ENCODE measurements around the gene FOLH1. TPM values are rescaled to one million over a fixed set of nuclear protein-coding genes. Genes with fewer than 3 reads are reported as not detected.
"Not testable (repeated sequence)": the region's sequence is repeated elsewhere in the genome, so short reads cannot be mapped to it uniquely, and the experiment has no call there.

Gene FOLH1
- total RNA-seq (ENCODE audit: unreplicated experiment), result 2.8 TPM
- long read RNA-seq, partial matches to known transcripts, result 0 of 1 reads
- long read RNA-seq, other reads (novel, unspliced or antisense), result 0 of 1 reads

- TF ChIP-seq CTCF (IDR thresholded peaks at IDR 0.05; ENCODE audit: unreplicated experiment), result no peak
- H3K36me3 Mint-ChIP-seq (ENCODE audit: low read depth, unreplicated experiment), result no peaks in the 10 kb centered on the region
- DNase-seq (ENCODE audit: low spot score), result peak; percentile 36
- H3K27ac Mint-ChIP-seq (ENCODE audit: unreplicated experiment), result no peak within 1 kb of the TSS
- no peaks in the 10 kb centered on the region for H3K9me3 Mint-ChIP-seq (ENCODE audit: unreplicated experiment)
- H3K4me3 Mint-ChIP-seq (ENCODE audit: unreplicated experiment), result peak within 1 kb of the TSS; percentile 91
- H3K4me1 Mint-ChIP-seq (ENCODE audit: unreplicated experiment), result no peaks in the 10 kb centered on the region
- no peaks in the 10 kb centered on the region for H3K27me3 Mint-ChIP-seq (ENCODE audit: unreplicated experiment)
Measured at GRCh38 chr11:49208006-49208721, at the start of gene FOLH1. Gene FOLH1, minus strand, starts transcription at chr11:49208602. Its CDS starts 193 bp downstream, at chr11:49208409.

- DNase-seq (ENCODE audit: low spot score); H3K4me3 Mint-ChIP-seq (ENCODE audit: unreplicated experiment); H3K36me3 Mint-ChIP-seq (ENCODE audit: low read depth, unreplicated experiment); H3K9me3 Mint-ChIP-seq (ENCODE audit: unreplicated experiment); H3K27ac Mint-ChIP-seq (ENCODE audit: unreplicated experiment); H3K4me1 Mint-ChIP-seq (ENCODE audit: unreplicated experiment); H3K27me3 Mint-ChIP-seq (ENCODE audit: unreplicated experiment): not testable (repeated sequence)
Measured at GRCh38 chr11:49255148-49255547, 46.7 kb upstream of the FOLH1 start.

- H3K27ac Mint-ChIP-seq (ENCODE audit: unreplicated experiment); H3K4me3 Mint-ChIP-seq (ENCODE audit: unreplicated experiment); H3K9me3 Mint-ChIP-seq (ENCODE audit: unreplicated experiment); DNase-seq (ENCODE audit: low spot score); H3K4me1 Mint-ChIP-seq (ENCODE audit: unreplicated experiment); H3K36me3 Mint-ChIP-seq (ENCODE audit: low read depth, unreplicated experiment); H3K27me3 Mint-ChIP-seq (ENCODE audit: unreplicated experiment): not testable (repeated sequence)
Measured at GRCh38 chr11:49251212-49251611, 42.8 kb upstream of the FOLH1 start.

- H3K36me3 Mint-ChIP-seq (ENCODE audit: low read depth, unreplicated experiment); DNase-seq (ENCODE audit: low spot score); H3K27ac Mint-ChIP-seq (ENCODE audit: unreplicated experiment); H3K27me3 Mint-ChIP-seq (ENCODE audit: unreplicated experiment); H3K4me3 Mint-ChIP-seq (ENCODE audit: unreplicated experiment); H3K9me3 Mint-ChIP-seq (ENCODE audit: unreplicated experiment); H3K4me1 Mint-ChIP-seq (ENCODE audit: unreplicated experiment): not testable (repeated sequence)
Measured at GRCh38 chr11:49250398-49251115, 42.2 kb upstream of the FOLH1 start.

GRCh38 chr11:49249363-49249762 lies 41.0 kb upstream of the FOLH1 start:
- not testable (repeated sequence) for H3K4me3 Mint-ChIP-seq (ENCODE audit: unreplicated experiment); H3K9me3 Mint-ChIP-seq (ENCODE audit: unreplicated experiment); DNase-seq (ENCODE audit: low spot score); H3K36me3 Mint-ChIP-seq (ENCODE audit: low read depth, unreplicated experiment); H3K27me3 Mint-ChIP-seq (ENCODE audit: unreplicated experiment); H3K27ac Mint-ChIP-seq (ENCODE audit: unreplicated experiment); H3K4me1 Mint-ChIP-seq (ENCODE audit: unreplicated experiment)

- not testable (repeated sequence) for H3K27me3 Mint-ChIP-seq (ENCODE audit: unreplicated experiment); H3K27ac Mint-ChIP-seq (ENCODE audit: unreplicated experiment); H3K4me3 Mint-ChIP-seq (ENCODE audit: unreplicated experiment)
Measured at GRCh38 chr11:49233685-49234084, 25.3 kb upstream of the FOLH1 start.

GRCh38 chr11:49233019-49233418 lies 24.6 kb upstream of the FOLH1 start:
- H3K27me3 Mint-ChIP-seq (ENCODE audit: unreplicated experiment); H3K36me3 Mint-ChIP-seq (ENCODE audit: low read depth, unreplicated experiment); H3K9me3 Mint-ChIP-seq (ENCODE audit: unreplicated experiment); H3K4me1 Mint-ChIP-seq (ENCODE audit: unreplicated experiment); H3K4me3 Mint-ChIP-seq (ENCODE audit: unreplicated experiment); DNase-seq (ENCODE audit: low spot score); H3K27ac Mint-ChIP-seq (ENCODE audit: unreplicated experiment): not testable (repeated sequence)

More at GRCh38 chr11:49233685-49234084, 25.3 kb upstream of the FOLH1 start:
- not testable (repeated sequence) for H3K36me3 Mint-ChIP-seq (ENCODE audit: low read depth, unreplicated experiment); DNase-seq (ENCODE audit: low spot score); H3K9me3 Mint-ChIP-seq (ENCODE audit: unreplicated experiment); H3K4me1 Mint-ChIP-seq (ENCODE audit: unreplicated experiment)

- not testable (repeated sequence) for H3K36me3 Mint-ChIP-seq (ENCODE audit: low read depth, unreplicated experiment); H3K27ac Mint-ChIP-seq (ENCODE audit: unreplicated experiment); H3K4me3 Mint-ChIP-seq (ENCODE audit: unreplicated experiment); DNase-seq (ENCODE audit: low spot score); H3K9me3 Mint-ChIP-seq (ENCODE audit: unreplicated experiment); H3K27me3 Mint-ChIP-seq (ENCODE audit: unreplicated experiment)
- H3K4me1 Mint-ChIP-seq (ENCODE audit: unreplicated experiment), result peaks cover 10% of the 10 kb centered on the region
Measured at GRCh38 chr11:49231725-49232124, 23.3 kb upstream of the FOLH1 start.

GRCh38 chr11:49230534-49230933 lies 22.1 kb upstream of the FOLH1 start:
- peaks cover 10% of the 10 kb centered on the region for H3K4me1 Mint-ChIP-seq (ENCODE audit: unreplicated experiment)
- H3K36me3 Mint-ChIP-seq (ENCODE audit: low read depth, unreplicated experiment); H3K4me3 Mint-ChIP-seq (ENCODE audit: unreplicated experiment); H3K27ac Mint-ChIP-seq (ENCODE audit: unreplicated experiment); H3K27me3 Mint-ChIP-seq (ENCODE audit: unreplicated experiment); H3K9me3 Mint-ChIP-seq (ENCODE audit: unreplicated experiment): not testable (repeated sequence)
- peak; percentile 9 for DNase-seq (ENCODE audit: low spot score)

GRCh38 chr11:49230001-49230400 lies 21.6 kb upstream of the FOLH1 start:
- H3K27ac Mint-ChIP-seq (ENCODE audit: unreplicated experiment); H3K27me3 Mint-ChIP-seq (ENCODE audit: unreplicated experiment); H3K36me3 Mint-ChIP-seq (ENCODE audit: low read depth, unreplicated experiment); DNase-seq (ENCODE audit: low spot score); H3K4me3 Mint-ChIP-seq (ENCODE audit: unreplicated experiment); H3K9me3 Mint-ChIP-seq (ENCODE audit: unreplicated experiment): not testable (repeated sequence)
- peaks cover 10% of the 10 kb centered on the region for H3K4me1 Mint-ChIP-seq (ENCODE audit: unreplicated experiment)

GRCh38 chr11:49229136-49229535 lies 20.7 kb upstream of the FOLH1 start:
- not testable (repeated sequence) for DNase-seq (ENCODE audit: low spot score); H3K27me3 Mint-ChIP-seq (ENCODE audit: unreplicated experiment); H3K9me3 Mint-ChIP-seq (ENCODE audit: unreplicated experiment); H3K27ac Mint-ChIP-seq (ENCODE audit: unreplicated experiment); H3K4me3 Mint-ChIP-seq (ENCODE audit: unreplicated experiment); H3K36me3 Mint-ChIP-seq (ENCODE audit: low read depth, unreplicated experiment)
- peaks cover 10% of the 10 kb centered on the region for H3K4me1 Mint-ChIP-seq (ENCODE audit: unreplicated experiment)
